Activated CD4-positive, CD25-positive, alpha-beta regulatory T cell treated with anti-CD3 and anti-CD28 coated beads, Interleukin-2, amount 50 U/mL, for 24 hours (primary cell): ENCODE results near the gene ZNF431.
"Not testable (repeated sequence)": the region's sequence is repeated elsewhere in the genome, so short reads cannot be mapped to it uniquely, and the experiment has no call there.

Experiments
- ATAC-seq, 2 donors: fragments of 150-1000 bp; cut with Tn5 transposase; one replicate each; pipeline ENCODE4 v1.10.0; 2021; ENCODE audit warnings: mild to moderate bottlenecking in 1 of 2, moderate library complexity in 1 of 2

The ZNF431 gene

GRCh38 chr19:21141787-21142464 is at the start of gene ZNF431:
TSS of gene ZNF431 (plus strand) at chr19:21142040. CDS start at chr19:21142184, 144 bp downstream.
- peak; percentile 100 for ATAC-seq

GRCh38 chr19:21092109-21092508 is 49.7 kb upstream of the ZNF431 start:
- no peak for ATAC-seq

GRCh38 chr19:21094347-21095025 is 47.4 kb upstream of the ZNF431 start:
- ATAC-seq: no peak

DNA sequence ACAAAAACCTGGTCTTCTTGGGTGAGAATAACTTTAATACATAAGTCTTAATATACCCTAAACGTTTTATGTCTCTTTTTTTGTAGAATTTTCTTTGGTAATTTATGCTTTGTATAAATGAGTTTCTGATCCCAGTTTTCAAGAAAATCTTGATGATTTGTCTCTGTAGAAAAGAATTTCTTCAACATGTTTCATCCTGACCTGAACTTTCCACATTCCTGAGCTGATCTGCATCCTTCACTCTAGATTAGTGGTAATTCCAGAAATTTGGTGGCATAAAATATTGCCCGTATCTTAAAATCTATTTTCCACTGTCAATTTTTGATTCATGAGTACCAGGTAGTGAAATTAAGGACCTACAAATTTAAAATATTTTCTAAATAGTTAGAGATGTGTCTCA is 43.5 kb upstream of the ZNF431 start:
- no peak for ATAC-seq

DNA sequence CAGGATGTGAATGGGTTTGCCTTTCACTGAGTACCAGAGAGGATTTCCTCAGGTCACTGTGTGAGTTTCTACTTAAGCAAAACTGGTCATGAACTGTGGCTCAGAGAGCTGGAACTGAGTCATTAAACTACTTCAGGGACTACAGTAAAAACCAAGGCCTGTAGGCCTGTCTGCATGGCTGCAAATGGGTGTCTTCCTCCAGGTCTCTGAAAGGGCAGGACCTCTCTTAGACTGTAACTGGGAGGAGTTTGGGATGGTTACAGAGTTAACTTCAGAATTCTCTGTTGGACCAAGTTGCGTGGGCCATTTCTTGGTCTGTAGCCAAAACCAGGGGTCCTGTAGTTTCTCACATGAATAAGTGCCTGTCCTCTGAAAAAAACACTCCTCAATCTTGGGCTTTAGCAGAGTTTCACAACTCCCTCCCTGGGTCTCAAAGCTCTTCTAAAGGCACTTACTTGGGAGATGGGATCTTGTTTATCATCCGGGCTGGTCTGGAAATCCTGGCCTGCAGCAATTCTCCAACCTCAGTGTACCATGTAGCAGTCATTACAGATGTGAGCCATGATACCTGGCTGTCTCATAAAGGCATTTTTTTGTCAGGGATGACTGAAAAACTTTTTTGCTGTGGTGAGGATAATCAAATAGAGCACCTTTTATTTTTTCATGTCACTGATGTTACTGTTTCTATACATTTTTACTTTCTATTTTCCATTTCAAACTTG is 40.2 kb upstream of the ZNF431 start:
- ATAC-seq: no peak

DNA sequence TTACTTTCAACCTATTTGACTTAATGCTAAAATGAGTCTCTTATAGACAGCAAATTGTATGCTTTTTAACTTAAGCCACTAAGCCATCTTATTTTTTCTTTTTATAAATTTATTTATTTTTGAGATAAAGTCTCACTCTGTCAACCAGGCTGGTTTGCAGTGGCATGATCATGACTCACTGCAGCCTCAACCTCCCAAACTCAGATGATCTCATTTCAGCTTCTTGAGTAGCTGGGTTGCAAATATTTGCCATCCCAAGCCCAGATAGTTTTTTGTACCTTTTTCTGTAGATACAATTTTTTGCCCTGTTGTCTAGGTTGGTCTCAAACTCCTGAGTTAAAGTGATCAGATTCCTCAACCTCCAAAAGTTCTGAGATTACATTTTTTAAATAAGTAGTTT is 32.7 kb upstream of the ZNF431 start:
- ATAC-seq: no peak

- ATAC-seq: no peak
Measured at GRCh38 chr19:21110183-21110582, 31.7 kb upstream of the ZNF431 start.

DNA sequence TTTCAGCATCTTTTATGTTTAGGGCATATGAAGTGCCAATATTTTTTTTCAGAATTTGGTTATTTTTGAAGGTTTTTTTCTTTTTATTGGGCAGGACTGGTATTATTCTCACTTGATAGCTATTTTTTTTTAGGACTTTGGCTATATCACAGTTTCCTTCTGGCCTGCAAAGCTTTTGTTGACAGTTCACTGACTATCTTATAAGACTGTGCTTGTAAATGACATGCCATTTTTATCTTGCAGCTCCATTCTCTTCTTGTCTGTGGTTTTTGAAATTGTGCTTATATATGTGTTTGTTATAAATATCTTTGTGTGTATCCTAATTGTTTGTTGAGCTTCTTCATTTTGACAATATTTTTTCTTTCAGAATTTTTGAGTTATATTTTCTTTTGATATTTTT is 26.4 kb upstream of the ZNF431 start:
- no peak for ATAC-seq

DNA sequence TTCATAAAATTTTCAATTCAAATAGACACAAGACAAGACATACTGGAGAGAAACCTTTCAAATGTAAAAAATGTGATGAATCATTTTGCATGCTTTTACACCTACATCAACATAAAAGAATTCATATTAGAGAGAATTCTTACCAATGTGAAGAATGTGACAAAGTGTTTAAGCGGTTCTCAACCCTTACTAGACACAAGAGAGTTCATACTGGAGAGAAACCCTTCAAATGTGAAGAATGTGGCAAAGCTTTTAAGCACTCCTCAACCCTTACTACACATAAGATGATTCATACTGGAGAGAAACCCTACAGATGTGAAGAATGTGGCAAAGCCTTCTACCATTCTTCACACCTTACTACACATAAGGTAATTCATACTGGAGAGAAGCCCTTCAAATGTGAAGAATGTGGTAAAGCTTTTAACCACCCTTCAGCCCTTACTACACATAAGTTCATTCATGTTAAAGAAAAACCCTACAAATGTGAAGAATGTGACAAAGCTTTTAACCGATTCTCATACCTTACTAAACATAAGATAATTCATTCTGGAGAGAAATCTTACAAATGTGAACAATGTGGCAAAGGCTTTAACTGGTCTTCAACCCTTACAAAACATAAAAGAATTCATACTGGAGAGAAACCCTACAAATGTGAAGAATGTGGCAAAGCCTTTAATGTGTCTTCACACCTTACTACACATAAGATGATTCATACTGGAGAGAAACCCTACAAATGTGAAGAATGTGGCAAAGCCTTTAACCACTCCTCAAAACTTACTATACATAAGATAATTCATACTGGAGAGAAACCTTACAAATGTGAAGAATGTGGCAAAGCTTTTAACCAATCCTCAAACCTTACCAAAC is 24.6 kb upstream of the ZNF431 start:
- no peak for ATAC-seq

GRCh38 chr19:21126078-21126477 is 15.8 kb upstream of the ZNF431 start:
- no peak for ATAC-seq

GRCh38 chr19:21127001-21127400 is 14.8 kb upstream of the ZNF431 start:
- no peak for ATAC-seq

- ATAC-seq: no peak
Measured at GRCh38 chr19:21127898-21128297, 13.9 kb upstream of the ZNF431 start.

GRCh38 chr19:21128901-21129698 is 12.7 kb upstream of the ZNF431 start:
- ATAC-seq: no peak

DNA sequence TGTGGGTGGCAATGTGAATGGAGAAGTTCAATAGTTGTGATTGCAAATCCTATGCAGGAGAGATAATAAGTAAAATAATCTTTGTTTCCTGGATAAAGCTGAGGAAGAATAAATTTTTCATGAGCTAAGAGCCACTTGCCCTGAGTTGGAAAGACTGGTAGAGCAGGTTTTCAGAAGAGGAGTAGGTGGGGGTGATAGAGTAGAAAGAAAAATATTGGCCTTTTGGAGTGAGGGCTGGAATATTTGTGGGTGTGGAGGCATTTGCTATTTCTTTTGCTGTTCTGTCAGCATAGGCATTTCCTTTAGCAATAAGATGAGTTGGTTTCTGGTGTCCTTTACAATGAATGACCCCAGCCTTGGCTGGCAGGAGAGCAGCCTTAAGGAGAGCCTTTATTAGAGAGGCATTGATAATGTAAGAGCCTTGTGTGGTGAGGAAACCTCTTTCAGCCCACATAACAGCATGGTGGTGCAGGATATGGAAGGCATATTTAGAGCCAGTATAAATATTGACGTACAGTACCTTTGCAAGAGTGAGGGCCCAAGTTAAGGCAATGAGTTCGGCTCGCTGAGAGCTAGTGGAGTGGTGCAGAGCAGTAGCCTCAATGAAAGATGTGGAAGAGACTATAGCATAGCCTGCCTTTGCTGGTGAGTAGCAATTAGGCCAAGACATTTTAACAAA is 11.6 kb upstream of the ZNF431 start:
- no peak for ATAC-seq

- no peak for ATAC-seq
Measured at GRCh38 chr19:21133633-21134032, 8.2 kb upstream of the ZNF431 start.

DNA sequence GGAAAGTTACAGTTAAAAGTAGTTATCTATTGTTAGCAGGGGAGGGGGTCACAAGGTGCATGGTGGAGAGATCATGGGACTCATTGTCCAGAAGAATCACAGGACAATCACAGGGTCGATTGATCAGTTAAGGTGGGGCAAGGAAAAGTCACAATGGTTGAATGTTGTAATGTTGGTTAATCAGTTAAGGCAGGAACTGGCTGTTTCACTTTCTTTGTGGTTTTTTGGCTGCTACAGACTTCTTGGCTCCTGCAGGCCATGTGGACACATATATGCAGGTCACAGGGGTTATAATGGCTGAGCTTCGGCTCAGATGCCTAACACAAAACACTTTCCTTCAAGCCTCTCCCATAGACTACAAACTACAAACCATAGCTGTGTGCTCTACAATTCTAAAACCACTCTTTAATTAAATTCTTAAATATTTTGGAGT is 6.9 kb upstream of the ZNF431 start:
- ATAC-seq: no peak

GRCh38 chr19:21135433-21135832 is 6.4 kb upstream of the ZNF431 start:
- ATAC-seq: no peak

GRCh38 chr19:21138130-21138529 is 3.7 kb upstream of the ZNF431 start:
- ATAC-seq: no peak

DNA sequence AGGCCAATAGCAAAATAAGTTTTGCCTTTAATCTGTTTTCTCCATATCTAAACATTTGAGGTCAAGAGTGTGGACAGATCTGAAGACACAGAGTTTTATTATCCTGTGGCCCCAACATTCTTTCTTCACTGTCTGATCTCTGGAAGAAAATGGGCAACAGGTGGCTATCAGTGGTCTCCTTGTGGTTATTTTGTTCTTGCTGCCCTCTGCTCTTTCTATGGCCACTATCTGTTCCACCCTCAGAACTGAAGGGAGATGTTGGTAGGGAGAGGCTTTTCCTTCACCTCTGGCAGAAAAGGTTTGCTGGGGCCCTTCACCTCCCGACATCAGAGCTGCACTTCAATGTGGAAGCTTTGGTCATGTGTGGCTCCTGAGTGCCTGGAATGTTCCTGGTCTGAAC is 834 bp upstream of the ZNF431 start:
- not testable (repeated sequence) for ATAC-seq

GRCh38 chr19:21143428-21143827 is 1.6 kb downstream of the ZNF431 start:
- ATAC-seq: no peak

DNA sequence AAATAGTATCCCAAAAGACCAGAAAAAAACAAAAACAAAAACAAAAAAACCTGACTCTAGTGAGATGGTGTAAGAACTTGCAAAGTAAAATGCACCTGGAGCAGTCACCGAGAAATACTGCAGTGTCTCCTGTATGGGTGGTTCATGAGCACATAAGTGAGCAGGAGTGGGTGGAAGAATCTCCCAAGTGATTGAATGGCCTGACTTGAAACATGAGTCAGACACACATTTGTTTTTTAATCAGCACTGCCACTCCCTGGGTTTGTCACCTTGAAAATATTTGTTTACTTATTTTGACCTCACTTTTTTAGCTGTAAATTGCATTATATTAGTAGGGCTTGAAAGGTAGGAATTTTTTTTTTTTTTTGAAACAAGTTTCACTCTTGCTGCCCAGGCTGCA is 2.0 kb downstream of the ZNF431 start:
- no peak for ATAC-seq
